Measurements from ENCODE around the gene BCLAF1. TPM values are rescaled to one million over a fixed set of nuclear protein-coding genes. Genes with fewer than 3 reads are reported as not detected.

Gene BCLAF1
- total RNA-seq, 1 donor from 2014 or later, result 154 TPM

GRCh38 chr6:136334853-136335252, 45.2 kb upstream of the BCLAF1 start:
- no peak overlapping the region for H3K27ac ChIP-seq (ENCODE audit: low read depth, low read length)
- no peak for TF ChIP-seq EZH2 (IDR thresholded peaks at IDR 0.05; ENCODE audit: insufficient read depth, low read length)
- no peak for TF ChIP-seq CTCF (IDR thresholded peaks at IDR 0.05; ENCODE audit: insufficient read depth, low read depth, low read length)
- DNase-seq (ENCODE audit: low read depth), result no peak
- no peaks in the 10 kb centered on the region for H3K4me1 Mint-ChIP-seq (ENCODE audit: low read depth, unreplicated experiment)
- no peaks in the 10 kb centered on the region for H3K27me3 Mint-ChIP-seq (ENCODE audit: low read depth, unreplicated experiment)
- H3K79me2 ChIP-seq (ENCODE audit: insufficient read depth, low read length), result no peaks in the 10 kb centered on the region
- no peak overlapping the region for H2AFZ ChIP-seq (ENCODE audit: low read depth, low read length)
- no peak overlapping the region for H3K4me2 ChIP-seq (ENCODE audit: low read length)
- no peak overlapping the region for H3K4me3 ChIP-seq (ENCODE audit: insufficient read depth, low read depth, low read length)
- FAIRE-seq, result no peak
- H3K27ac Mint-ChIP-seq (ENCODE audit: unreplicated experiment), result no peak overlapping the region
- H3K4me3 Mint-ChIP-seq (ENCODE audit: unreplicated experiment), result no peak overlapping the region
- peaks cover 3% of the 10 kb centered on the region for H3K27me3 ChIP-seq (ENCODE audit: insufficient read depth, low read length)
- no peaks in the 10 kb centered on the region for H3K4me1 ChIP-seq (ENCODE audit: insufficient read depth, low read length)
- H3K9me3 Mint-ChIP-seq (ENCODE audit: unreplicated experiment), result no peaks in the 10 kb centered on the region
- no peaks in the 10 kb centered on the region for H3K9me3 ChIP-seq (ENCODE audit: insufficient read depth, low read depth, low read length)
- H3K36me3 Mint-ChIP-seq (ENCODE audit: low read depth, unreplicated experiment), result no peaks in the 10 kb centered on the region
- no peaks in the 10 kb centered on the region for H4K20me1 ChIP-seq (ENCODE audit: insufficient read depth, low read length)
- no peak overlapping the region for H3K9ac ChIP-seq (ENCODE audit: low read length)
- H3K36me3 ChIP-seq (ENCODE audit: insufficient read depth, low read length), result no peaks in the 10 kb centered on the region

GRCh38 chr6:136334465-136334846, 44.8 kb upstream of the BCLAF1 start:
- H3K4me3 Mint-ChIP-seq (ENCODE audit: unreplicated experiment), result no peak overlapping the region
- H3K9me3 Mint-ChIP-seq (ENCODE audit: unreplicated experiment), result no peaks in the 10 kb centered on the region
- H3K36me3 ChIP-seq (ENCODE audit: insufficient read depth, low read length), result no peaks in the 10 kb centered on the region
- no peak overlapping the region for H2AFZ ChIP-seq (ENCODE audit: low read depth, low read length)
- H3K27ac Mint-ChIP-seq (ENCODE audit: unreplicated experiment), result no peak overlapping the region
- no peaks in the 10 kb centered on the region for H3K9me3 ChIP-seq (ENCODE audit: insufficient read depth, low read depth, low read length)
- DNase-seq (ENCODE audit: low read depth) (no peak), FAIRE-seq (no peak)
- no peak overlapping the region for H3K9ac ChIP-seq (ENCODE audit: low read length)
- no peaks in the 10 kb centered on the region for H3K36me3 Mint-ChIP-seq (ENCODE audit: low read depth, unreplicated experiment)
- no peaks in the 10 kb centered on the region for H3K79me2 ChIP-seq (ENCODE audit: insufficient read depth, low read length)
- H3K27me3 Mint-ChIP-seq (ENCODE audit: low read depth, unreplicated experiment), result no peaks in the 10 kb centered on the region
- no peaks in the 10 kb centered on the region for H4K20me1 ChIP-seq (ENCODE audit: insufficient read depth, low read length)
- no peaks in the 10 kb centered on the region for H3K4me1 Mint-ChIP-seq (ENCODE audit: low read depth, unreplicated experiment)
- no peak overlapping the region for H3K4me2 ChIP-seq (ENCODE audit: low read length)
- no peak overlapping the region for H3K4me3 ChIP-seq (ENCODE audit: insufficient read depth, low read depth, low read length)
- peaks cover 3% of the 10 kb centered on the region for H3K27me3 ChIP-seq (ENCODE audit: insufficient read depth, low read length)
- no peak overlapping the region for H3K27ac ChIP-seq (ENCODE audit: low read depth, low read length)
- no peaks in the 10 kb centered on the region for H3K4me1 ChIP-seq (ENCODE audit: insufficient read depth, low read length)
- TF ChIP-seq CTCF (IDR thresholded peaks at IDR 0.05; ENCODE audit: insufficient read depth, low read depth, low read length), result no peak
- no peak for TF ChIP-seq EZH2 (IDR thresholded peaks at IDR 0.05; ENCODE audit: insufficient read depth, low read length)

GRCh38 chr6:136333824-136334464, 44.3 kb upstream of the BCLAF1 start:
- no peak overlapping the region for H3K4me3 Mint-ChIP-seq (ENCODE audit: unreplicated experiment)
- H3K9me3 Mint-ChIP-seq (ENCODE audit: unreplicated experiment), result no peaks in the 10 kb centered on the region
- no peaks in the 10 kb centered on the region for H3K27me3 Mint-ChIP-seq (ENCODE audit: low read depth, unreplicated experiment)
- peaks cover 3% of the 10 kb centered on the region for H3K27me3 ChIP-seq (ENCODE audit: insufficient read depth, low read length)
- H3K4me1 ChIP-seq (ENCODE audit: insufficient read depth, low read length), result no peaks in the 10 kb centered on the region
- DNase-seq (ENCODE audit: low read depth) (no peak), FAIRE-seq (no peak)
- no peaks in the 10 kb centered on the region for H3K79me2 ChIP-seq (ENCODE audit: insufficient read depth, low read length)
- no peak overlapping the region for H2AFZ ChIP-seq (ENCODE audit: low read depth, low read length)
- H3K9ac ChIP-seq (ENCODE audit: low read length), result no peak overlapping the region
- no peaks in the 10 kb centered on the region for H3K4me1 Mint-ChIP-seq (ENCODE audit: low read depth, unreplicated experiment)
- H3K4me2 ChIP-seq (ENCODE audit: low read length), result no peak overlapping the region
- H4K20me1 ChIP-seq (ENCODE audit: insufficient read depth, low read length), result no peaks in the 10 kb centered on the region
- TF ChIP-seq CTCF (IDR thresholded peaks at IDR 0.05; ENCODE audit: insufficient read depth, low read depth, low read length) (no peak), EZH2 (IDR thresholded peaks at IDR 0.05; ENCODE audit: insufficient read depth, low read length) (no peak)
- H3K27ac ChIP-seq (ENCODE audit: low read depth, low read length), result no peak overlapping the region
- H3K36me3 ChIP-seq (ENCODE audit: insufficient read depth, low read length), result no peaks in the 10 kb centered on the region
- no peak overlapping the region for H3K27ac Mint-ChIP-seq (ENCODE audit: unreplicated experiment)
- H3K9me3 ChIP-seq (ENCODE audit: insufficient read depth, low read depth, low read length), result no peaks in the 10 kb centered on the region
- no peak overlapping the region for H3K4me3 ChIP-seq (ENCODE audit: insufficient read depth, low read depth, low read length)
- no peaks in the 10 kb centered on the region for H3K36me3 Mint-ChIP-seq (ENCODE audit: low read depth, unreplicated experiment)

Data from astrocyte (in vitro differentiated cells and primary cell).